SK-N-MC (cell line): Measurements from ENCODE around the gene ZNF497.

Experiments used
- EZH2 ChIP-seq: fragments of 200-600 bp; sonication (generic); IDR thresholded peaks from one replicate; pipeline ENCODE4 v1.6.1; 2017; ENCODE audit warnings: antibody characterized with exemption
- POLR2AphosphoS5 ChIP-seq: IDR thresholded peaks from 2 replicates; pipeline ENCODE4 v1.6.1; 2012; ENCODE audit warnings: mild to moderate bottlenecking, low read depth, low read length, borderline replicate concordance

GRCh38 chr19:58400316-58400915 is 37.9 kb upstream of the ZNF497 start:
- TF ChIP-seq EZH2 (no peak), POLR2AphosphoS5 (no peak)
